WTC11 (cell line): ENCODE measurements around the gene LPP. TPM values are rescaled to one million over a fixed set of nuclear protein-coding genes. Genes with fewer than 3 reads are reported as not detected.

Experiments used
- ATAC-seq: fragments of 200-7000 bp; cut with Tn5 transposase; 2 replicates; pipeline ENCODE4 v1.10.0; 2021; ENCODE audit warnings: mild to moderate bottlenecking, moderate library complexity
- CTCF ChIA-PET: fragments of 300-600 bp; sonication (Branson Sonifier 250); formaldehyde crosslinking; loops from one replicate; lab custom pipeline; 2021; ENCODE audit warnings: antibody characterized with exemption; lab: Charles Lee
- POLR2A ChIA-PET: fragments of 350-600 bp; sonication (Branson Sonifier 250); formaldehyde crosslinking; loops from one replicate; lab custom pipeline; 2021; ENCODE audit warnings: antibody characterized with exemption; lab: Charles Lee
- DNase-seq: peaks from one replicate; pipeline ENCODE4 v3.0.0; 2021; ENCODE audit warnings: low spot score
- H3K27ac Mint-ChIP-seq: 2 replicates; pipeline ENCODE4 v1.8.0; 2021; ENCODE audit warnings: mixed read lengths
- H3K27me3 Mint-ChIP-seq: 2 replicates; pipeline ENCODE4 v1.8.0; 2021; ENCODE audit warnings: low read depth, mild to moderate bottlenecking, moderate library complexity, mixed read lengths
- H3K36me3 Mint-ChIP-seq: 2 replicates; pipeline ENCODE4 v1.8.0; 2021; ENCODE audit warnings: mixed read lengths
- H3K4me1 Mint-ChIP-seq: 2 replicates; pipeline ENCODE4 v1.8.0; 2022; ENCODE audit warnings: mixed read lengths
- H3K4me3 Mint-ChIP-seq: 2 replicates; pipeline ENCODE4 v1.8.0; 2021; ENCODE audit warnings: mild to moderate bottlenecking, moderate library complexity, mixed read lengths
- H3K9me3 Mint-ChIP-seq: 2 replicates; pipeline ENCODE4 v1.8.0; 2021; ENCODE audit warnings: mixed read lengths
- ATF1 ChIP-seq: sonication (generic); formaldehyde crosslinking; IDR thresholded peaks from 2 replicates; pipeline ENCODE4 v1.8.1; 2023; ENCODE audit warnings: mild to moderate bottlenecking, moderate library complexity, missing genetic modification reagents
- ATF2 ChIP-seq: sonication (generic); formaldehyde crosslinking; IDR thresholded peaks from 2 replicates; pipeline ENCODE4 v1.8.1; 2022; ENCODE audit warnings: low read depth, missing genetic modification reagents, borderline replicate concordance
- CREM ChIP-seq: sonication (generic); formaldehyde crosslinking; IDR thresholded peaks from 2 replicates; pipeline ENCODE4 v1.8.1; 2022; ENCODE audit warnings: mild to moderate bottlenecking, missing genetic modification reagents, moderate library complexity
- ELF4 ChIP-seq: sonication (generic); formaldehyde crosslinking; IDR thresholded peaks from 2 replicates; pipeline ENCODE4 v1.8.1; 2022; ENCODE audit warnings: low read depth, mild to moderate bottlenecking, moderate library complexity, missing genetic modification reagents
- FOXK1 ChIP-seq: sonication (generic); formaldehyde crosslinking; IDR thresholded peaks from 2 replicates; pipeline ENCODE4 v1.8.0; 2022; ENCODE audit warnings: mild to moderate bottlenecking, moderate library complexity, missing genetic modification reagents
- FOXP1 ChIP-seq: sonication (generic); formaldehyde crosslinking; IDR thresholded peaks from 2 replicates; pipeline ENCODE4 v1.8.0; 2022; ENCODE audit warnings: missing genetic modification reagents, mild to moderate bottlenecking, moderate library complexity, borderline replicate concordance
- GRHL2 ChIP-seq: fragments of 250-450 bp; sonication (Bioruptor Pico); IDR thresholded peaks from 2 replicates; pipeline ENCODE4 v1.8.0; 2022; ENCODE audit warnings: mild to moderate bottlenecking, moderate library complexity; ENCODE audit not compliant: insufficient replicate concordance, severe bottlenecking
- OVOL2 ChIP-seq: fragments of 250-450 bp; sonication (Bioruptor Pico); IDR thresholded peaks from 2 replicates; pipeline ENCODE4 v1.9.0; 2021; ENCODE audit warnings: mild to moderate bottlenecking, borderline replicate concordance
- PRDM15 ChIP-seq: sonication (generic); formaldehyde crosslinking; IDR thresholded peaks from 2 replicates; pipeline ENCODE4 v1.8.0; 2022; ENCODE audit warnings: missing genetic modification reagents
- STAT6 ChIP-seq: sonication (generic); formaldehyde crosslinking; conservative IDR thresholded peaks from 2 replicates; pipeline ENCODE4 v1.8.1; 2023; ENCODE audit warnings: mild to moderate bottlenecking, low read depth, missing genetic modification reagents, moderate library complexity
- ZNF138 ChIP-seq: sonication (generic); formaldehyde crosslinking; conservative IDR thresholded peaks from 2 replicates; pipeline ENCODE4 v1.8.1; 2022; ENCODE audit warnings: mild to moderate bottlenecking, moderate library complexity, missing genetic modification reagents
- ZNF219 ChIP-seq: sonication (generic); formaldehyde crosslinking; IDR thresholded peaks from 2 replicates; pipeline ENCODE4 v1.8.0; 2023; ENCODE audit warnings: missing genetic modification reagents, mild to moderate bottlenecking, borderline replicate concordance
- ZNF423 ChIP-seq: fragments of 250-450 bp; sonication (Bioruptor Pico); IDR thresholded peaks from 2 replicates; pipeline ENCODE4 v2.1.2; 2022; ENCODE audit warnings: mild to moderate bottlenecking, moderate library complexity
- total RNA-seq: library from RNA; stranded (reverse); gene quantifications from 3 replicates; pipeline ENCODE4 v1.2.3, GENCODE V29; 2021
- TF ChIP-seq, protein P1 (sequence below): sonication (generic); formaldehyde crosslinking; IDR thresholded peaks from 2 replicates; pipeline ENCODE4 v1.8.1; 2023; ENCODE audit warnings: mild to moderate bottlenecking, missing genetic modification reagents
- TF ChIP-seq, protein P2 (sequence below): sonication (generic); formaldehyde crosslinking; IDR thresholded peaks from 2 replicates; pipeline ENCODE4 v1.8.0; 2023; ENCODE audit warnings: missing genetic modification reagents, mild to moderate bottlenecking, borderline replicate concordance
- TF ChIP-seq, protein P3 (sequence below): sonication (generic); formaldehyde crosslinking; IDR thresholded peaks from 2 replicates; pipeline ENCODE4 v1.8.1; 2022; ENCODE audit warnings: mild to moderate bottlenecking, missing genetic modification reagents, moderate library complexity, borderline replicate concordance
- TF ChIP-seq, protein P4 (sequence below): fragments of 250-450 bp; sonication (Bioruptor Pico); IDR thresholded peaks from 2 replicates; pipeline ENCODE4 v1.9.0; 2021; ENCODE audit warnings: moderate library complexity, mild to moderate bottlenecking, inconsistent platforms, borderline replicate concordance

LPP gene
- total RNA-seq, 1 experiment from 2014 or later: 49.6 TPM

DNA sequence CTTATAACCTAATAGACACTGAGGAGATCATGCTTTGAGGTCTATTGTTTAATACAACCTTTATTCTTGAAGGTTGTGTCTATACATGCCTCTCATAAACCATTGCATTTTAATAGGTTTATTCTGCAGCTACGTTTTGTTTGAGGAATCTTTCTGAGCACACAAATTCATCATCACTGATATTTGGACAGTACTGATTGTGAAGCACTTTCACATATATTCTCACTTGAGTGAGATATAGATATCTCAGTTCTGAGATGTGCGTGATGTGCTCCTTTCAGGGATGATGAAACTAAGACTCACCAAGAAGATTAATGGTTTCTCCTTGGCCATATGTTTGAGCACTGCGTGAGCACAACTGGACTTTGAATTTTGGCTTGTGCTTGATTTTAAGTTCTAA lies 374.4 kb downstream of the LPP start (continued):
- TF ChIP-seq ATF2: no peak
- TF ChIP-seq, all 79 proteins: peak for 0

- no peak overlapping the region for H3K27ac Mint-ChIP-seq
- no peak overlapping the region for H3K4me3 Mint-ChIP-seq
- CTCF ChIA-PET: interaction anchor here (1.3 kb wide), 1 partner anchor 220 kb away, joined by 3 read pairs; no protein-coding TSS in a partner anchor
- no peaks in the 10 kb centered on the region for H3K27me3 Mint-ChIP-seq
- peaks cover 11% of the 10 kb centered on the region for H3K4me1 Mint-ChIP-seq
- no peak for ATAC-seq
- no peaks in the 10 kb centered on the region for H3K9me3 Mint-ChIP-seq
- DNase-seq: no peak
- POLR2A ChIA-PET: no interaction called here
- TF ChIP-seq CREM (CRISPR knock-in tag) (no peak), ATF1 (no peak), FOXP1 (no peak), ELF4 (CRISPR knock-in tag) (no peak), ZNF219 (CRISPR knock-in tag) (no peak), OVOL2 (CRISPR knock-in tag) (no peak), FOXK1 (no peak), GRHL2 (CRISPR knock-in tag) (no peak), STAT6 (CRISPR knock-in tag) (no peak), PRDM15 (CRISPR knock-in tag) (no peak), ZNF138 (CRISPR knock-in tag) (no peak), ZNF423 (no peak)
- TF ChIP-seq, protein P1, sequence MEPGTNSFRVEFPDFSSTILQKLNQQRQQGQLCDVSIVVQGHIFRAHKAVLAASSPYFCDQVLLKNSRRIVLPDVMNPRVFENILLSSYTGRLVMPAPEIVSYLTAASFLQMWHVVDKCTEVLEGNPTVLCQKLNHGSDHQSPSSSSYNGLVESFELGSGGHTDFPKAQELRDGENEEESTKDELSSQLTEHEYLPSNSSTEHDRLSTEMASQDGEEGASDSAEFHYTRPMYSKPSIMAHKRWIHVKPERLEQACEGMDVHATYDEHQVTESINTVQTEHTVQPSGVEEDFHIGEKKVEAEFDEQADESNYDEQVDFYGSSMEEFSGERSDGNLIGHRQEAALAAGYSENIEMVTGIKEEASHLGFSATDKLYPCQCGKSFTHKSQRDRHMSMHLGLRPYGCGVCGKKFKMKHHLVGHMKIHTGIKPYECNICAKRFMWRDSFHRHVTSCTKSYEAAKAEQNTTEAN (CRISPR knock-in tag): no peak
- TF ChIP-seq, protein P2, sequence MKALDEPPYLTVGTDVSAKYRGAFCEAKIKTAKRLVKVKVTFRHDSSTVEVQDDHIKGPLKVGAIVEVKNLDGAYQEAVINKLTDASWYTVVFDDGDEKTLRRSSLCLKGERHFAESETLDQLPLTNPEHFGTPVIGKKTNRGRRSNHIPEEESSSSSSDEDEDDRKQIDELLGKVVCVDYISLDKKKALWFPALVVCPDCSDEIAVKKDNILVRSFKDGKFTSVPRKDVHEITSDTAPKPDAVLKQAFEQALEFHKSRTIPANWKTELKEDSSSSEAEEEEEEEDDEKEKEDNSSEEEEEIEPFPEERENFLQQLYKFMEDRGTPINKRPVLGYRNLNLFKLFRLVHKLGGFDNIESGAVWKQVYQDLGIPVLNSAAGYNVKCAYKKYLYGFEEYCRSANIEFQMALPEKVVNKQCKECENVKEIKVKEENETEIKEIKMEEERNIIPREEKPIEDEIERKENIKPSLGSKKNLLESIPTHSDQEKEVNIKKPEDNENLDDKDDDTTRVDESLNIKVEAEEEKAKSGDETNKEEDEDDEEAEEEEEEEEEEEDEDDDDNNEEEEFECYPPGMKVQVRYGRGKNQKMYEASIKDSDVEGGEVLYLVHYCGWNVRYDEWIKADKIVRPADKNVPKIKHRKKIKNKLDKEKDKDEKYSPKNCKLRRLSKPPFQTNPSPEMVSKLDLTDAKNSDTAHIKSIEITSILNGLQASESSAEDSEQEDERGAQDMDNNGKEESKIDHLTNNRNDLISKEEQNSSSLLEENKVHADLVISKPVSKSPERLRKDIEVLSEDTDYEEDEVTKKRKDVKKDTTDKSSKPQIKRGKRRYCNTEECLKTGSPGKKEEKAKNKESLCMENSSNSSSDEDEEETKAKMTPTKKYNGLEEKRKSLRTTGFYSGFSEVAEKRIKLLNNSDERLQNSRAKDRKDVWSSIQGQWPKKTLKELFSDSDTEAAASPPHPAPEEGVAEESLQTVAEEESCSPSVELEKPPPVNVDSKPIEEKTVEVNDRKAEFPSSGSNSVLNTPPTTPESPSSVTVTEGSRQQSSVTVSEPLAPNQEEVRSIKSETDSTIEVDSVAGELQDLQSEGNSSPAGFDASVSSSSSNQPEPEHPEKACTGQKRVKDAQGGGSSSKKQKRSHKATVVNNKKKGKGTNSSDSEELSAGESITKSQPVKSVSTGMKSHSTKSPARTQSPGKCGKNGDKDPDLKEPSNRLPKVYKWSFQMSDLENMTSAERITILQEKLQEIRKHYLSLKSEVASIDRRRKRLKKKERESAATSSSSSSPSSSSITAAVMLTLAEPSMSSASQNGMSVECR (CRISPR knock-in tag): no peak
- TF ChIP-seq, protein P3, sequence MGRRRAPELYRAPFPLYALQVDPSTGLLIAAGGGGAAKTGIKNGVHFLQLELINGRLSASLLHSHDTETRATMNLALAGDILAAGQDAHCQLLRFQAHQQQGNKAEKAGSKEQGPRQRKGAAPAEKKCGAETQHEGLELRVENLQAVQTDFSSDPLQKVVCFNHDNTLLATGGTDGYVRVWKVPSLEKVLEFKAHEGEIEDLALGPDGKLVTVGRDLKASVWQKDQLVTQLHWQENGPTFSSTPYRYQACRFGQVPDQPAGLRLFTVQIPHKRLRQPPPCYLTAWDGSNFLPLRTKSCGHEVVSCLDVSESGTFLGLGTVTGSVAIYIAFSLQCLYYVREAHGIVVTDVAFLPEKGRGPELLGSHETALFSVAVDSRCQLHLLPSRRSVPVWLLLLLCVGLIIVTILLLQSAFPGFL (CRISPR knock-in tag): no peak
- TF ChIP-seq, protein P4, sequence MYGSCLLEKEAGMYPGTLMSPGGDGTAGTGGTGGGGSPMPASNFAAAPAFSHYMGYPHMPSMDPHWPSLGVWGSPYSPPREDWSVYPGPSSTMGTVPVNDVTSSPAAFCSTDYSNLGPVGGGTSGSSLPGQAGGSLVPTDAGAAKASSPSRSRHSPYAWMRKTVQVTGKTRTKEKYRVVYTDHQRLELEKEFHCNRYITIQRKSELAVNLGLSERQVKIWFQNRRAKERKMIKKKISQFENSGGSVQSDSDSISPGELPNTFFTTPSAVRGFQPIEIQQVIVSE (CRISPR knock-in tag): no peak
- H3K36me3 Mint-ChIP-seq: no peaks in the 10 kb centered on the region
These were observed 375.3 kb downstream of the LPP start for GRCh38 chr3:188529228-188529627.
